HFF-Myc (cell line): ENCODE results near the gene FBXO22.
"Not testable (repeated sequence)": the region's sequence is repeated elsewhere in the genome, so short reads cannot be mapped to it uniquely, and the experiment has no call there.

Experiments used
- DNase-seq: peaks from one replicate; pipeline ENCODE4 v3.0.0-alpha.2; 2011; ENCODE audit warnings: low read depth; ENCODE audit errors: extremely low read depth
- H3K4me3 ChIP-seq: replicated peaks from 2 replicates; pipeline ENCODE4 v1.5.1; 2011; ENCODE audit warnings: low read depth, mild to moderate bottlenecking, control low read depth, low read length
- TF ChIP-seq, protein P1 (sequence below): IDR thresholded peaks from 2 replicates; pipeline ENCODE4 v1.5.1; 2012; ENCODE audit warnings: mild to moderate bottlenecking, low read depth, low read length, control low read depth; ENCODE audit errors: missing control alignments

Gene FBXO22

DNA sequence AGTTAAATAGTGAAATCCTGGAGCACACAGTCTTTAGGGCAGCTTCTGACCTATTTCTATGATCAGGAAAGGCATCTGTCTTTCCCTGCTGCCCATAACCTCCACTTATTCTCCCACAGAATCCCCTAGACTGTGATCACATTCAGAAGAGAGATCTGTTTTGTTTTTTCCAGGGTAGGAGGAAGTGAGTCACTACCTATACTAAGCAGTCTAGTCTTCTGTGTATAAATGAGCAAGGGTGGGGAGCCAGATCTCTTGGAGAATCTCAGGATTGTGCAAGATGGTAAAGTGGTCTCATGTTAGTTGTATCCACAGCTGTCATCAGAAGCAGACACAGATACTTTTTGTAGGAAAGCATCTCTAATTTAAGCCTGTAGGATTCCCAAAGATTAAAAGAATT lies 11.8 kb upstream of the FBXO22 start:
- H3K4me3 ChIP-seq: no peak overlapping the region
- DNase-seq: peak; percentile 56
- TF ChIP-seq, protein P1, sequence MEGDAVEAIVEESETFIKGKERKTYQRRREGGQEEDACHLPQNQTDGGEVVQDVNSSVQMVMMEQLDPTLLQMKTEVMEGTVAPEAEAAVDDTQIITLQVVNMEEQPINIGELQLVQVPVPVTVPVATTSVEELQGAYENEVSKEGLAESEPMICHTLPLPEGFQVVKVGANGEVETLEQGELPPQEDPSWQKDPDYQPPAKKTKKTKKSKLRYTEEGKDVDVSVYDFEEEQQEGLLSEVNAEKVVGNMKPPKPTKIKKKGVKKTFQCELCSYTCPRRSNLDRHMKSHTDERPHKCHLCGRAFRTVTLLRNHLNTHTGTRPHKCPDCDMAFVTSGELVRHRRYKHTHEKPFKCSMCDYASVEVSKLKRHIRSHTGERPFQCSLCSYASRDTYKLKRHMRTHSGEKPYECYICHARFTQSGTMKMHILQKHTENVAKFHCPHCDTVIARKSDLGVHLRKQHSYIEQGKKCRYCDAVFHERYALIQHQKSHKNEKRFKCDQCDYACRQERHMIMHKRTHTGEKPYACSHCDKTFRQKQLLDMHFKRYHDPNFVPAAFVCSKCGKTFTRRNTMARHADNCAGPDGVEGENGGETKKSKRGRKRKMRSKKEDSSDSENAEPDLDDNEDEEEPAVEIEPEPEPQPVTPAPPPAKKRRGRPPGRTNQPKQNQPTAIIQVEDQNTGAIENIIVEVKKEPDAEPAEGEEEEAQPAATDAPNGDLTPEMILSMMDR: no peak

DNA sequence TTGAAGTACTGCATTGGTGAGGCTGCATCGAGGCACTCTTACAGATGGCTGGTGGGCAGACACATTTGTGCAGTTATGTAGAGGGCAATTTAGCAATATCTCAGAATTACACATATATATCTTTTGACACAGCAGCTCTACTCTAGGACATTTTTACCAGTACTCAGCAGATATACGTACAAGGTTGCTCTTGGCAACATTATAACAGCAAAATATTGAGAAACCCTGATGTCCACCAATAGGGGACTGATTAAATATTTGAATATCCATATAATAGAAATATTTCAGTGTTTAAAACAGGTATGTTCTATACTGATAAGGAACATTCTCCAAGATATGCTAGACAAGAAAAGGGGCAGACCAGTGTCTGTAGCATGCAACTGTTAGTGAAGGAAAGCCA lies 7.9 kb upstream of the FBXO22 start:
- DNase-seq: no peak
- TF ChIP-seq, protein P1: no peak
- no peak overlapping the region for H3K4me3 ChIP-seq

DNA sequence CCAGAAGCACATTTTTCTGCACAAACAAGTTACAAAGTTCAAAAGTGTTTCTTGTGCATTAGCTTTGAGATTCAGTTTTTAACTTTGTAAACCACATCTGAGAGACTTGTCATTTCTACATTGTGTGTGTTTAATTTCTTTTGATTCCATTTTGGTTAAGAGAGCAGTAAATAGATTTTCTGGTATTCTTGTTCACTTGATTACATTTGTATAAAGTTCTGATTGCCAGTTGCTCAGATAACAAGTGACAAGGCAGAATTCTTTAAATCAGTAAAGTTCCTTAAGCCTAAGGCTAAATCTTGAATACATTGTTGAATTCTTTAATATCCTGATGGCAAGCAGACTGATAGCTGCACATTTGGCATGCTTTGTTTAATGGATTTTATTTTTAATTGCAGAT lies 3.1 kb upstream of the FBXO22 start:
- TF ChIP-seq, protein P1: no peak
- DNase-seq: no peak

DNA sequence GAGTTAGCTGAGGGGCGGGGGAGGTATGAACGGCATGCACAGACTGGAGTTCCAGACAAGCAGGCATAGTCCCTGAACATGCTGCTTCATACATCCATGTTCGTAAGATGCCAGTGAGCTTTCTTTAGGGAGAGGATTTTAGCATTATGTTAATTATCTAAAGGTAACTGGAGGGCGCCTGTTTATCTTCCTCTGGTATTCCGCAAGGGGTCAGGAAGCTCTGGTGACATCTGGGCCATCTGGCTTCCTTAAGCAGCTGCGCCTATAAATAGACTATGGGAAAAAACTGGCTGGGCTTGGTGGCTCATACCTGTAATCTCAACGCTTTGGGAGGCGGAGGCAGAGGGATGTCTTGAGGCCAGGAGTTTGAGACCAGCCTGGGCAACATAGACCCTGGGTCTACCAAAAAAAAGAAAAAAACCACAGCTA lies 1.5 kb upstream of the FBXO22 start:
- TF ChIP-seq, protein P1: no peak
- DNase-seq: no peak
- H3K4me3 ChIP-seq: no peak overlapping the region

More for the DNA sequence above, 3.1 kb upstream of the FBXO22 start:
- no peak overlapping the region for H3K4me3 ChIP-seq

DNA sequence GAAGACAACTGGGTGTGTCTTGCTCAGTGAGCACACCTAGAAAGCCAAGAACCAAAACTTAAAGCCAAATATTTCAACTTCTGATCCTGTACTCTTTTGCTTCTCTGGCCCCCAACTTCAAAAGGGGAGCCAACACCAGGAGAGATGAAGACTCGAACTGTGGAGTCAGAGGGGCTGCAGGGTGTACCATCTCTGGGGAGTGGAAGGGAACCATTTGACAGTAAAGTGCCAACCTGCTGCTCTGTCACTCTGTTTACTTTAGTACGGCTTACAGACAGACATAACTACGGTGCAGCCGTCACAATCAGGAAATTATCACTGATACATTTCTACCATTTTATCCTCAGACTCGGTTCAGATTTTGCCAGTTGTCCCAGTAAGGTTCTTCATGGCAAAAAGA lies 1.6 kb downstream of the FBXO22 start:
- no peak for DNase-seq
- TF ChIP-seq, protein P1: no peak

DNA sequence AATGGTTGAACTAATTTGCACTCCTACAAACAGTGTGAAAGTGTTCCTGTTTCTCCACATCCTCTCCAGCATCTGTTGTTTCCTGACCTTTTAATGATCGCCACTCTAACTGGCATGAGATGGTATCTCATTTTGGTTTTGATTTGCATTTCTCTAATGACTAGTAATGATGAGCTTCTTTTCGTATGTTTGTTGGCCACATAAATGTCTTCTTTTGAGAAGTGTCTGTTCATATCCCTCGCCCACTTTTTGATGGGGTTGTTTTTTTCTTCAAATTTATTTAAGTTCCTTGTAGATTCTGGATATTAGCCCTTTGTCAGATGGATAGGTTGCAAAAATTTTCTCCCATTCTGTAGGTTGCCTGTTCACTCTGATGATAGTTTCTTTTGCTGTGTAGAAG lies 6.7 kb downstream of the FBXO22 start:
- DNase-seq, H3K4me3 ChIP-seq: not testable (repeated sequence)

More for the DNA sequence above, 1.6 kb downstream of the FBXO22 start:
- peak overlapping the region; percentile 96 for H3K4me3 ChIP-seq

DNA sequence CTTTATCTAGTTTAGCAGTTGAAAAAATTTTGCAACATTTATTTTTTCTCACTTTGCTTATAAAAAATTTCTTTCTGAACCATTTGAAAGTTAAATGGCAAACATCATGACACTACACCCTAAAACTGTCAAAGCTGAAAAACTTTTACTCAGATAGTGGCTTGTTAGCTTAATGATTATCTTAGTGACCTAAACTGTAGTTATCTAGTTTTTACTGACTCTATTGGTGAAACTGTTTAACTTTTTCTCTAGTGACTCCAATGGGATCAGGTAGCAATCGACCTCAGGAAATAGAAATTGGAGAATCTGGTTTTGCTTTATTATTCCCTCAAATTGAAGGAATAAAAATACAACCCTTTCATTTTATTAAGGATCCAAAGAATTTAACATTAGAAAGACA lies 13.3 kb downstream of the FBXO22 start:
- DNase-seq: no peak
- TF ChIP-seq, protein P1: no peak
- H3K4me3 ChIP-seq: no peak overlapping the region
